Smooth muscle cell (in vitro differentiated cells): ENCODE measurements around the gene CDK6. TPM values are rescaled to one million over a fixed set of nuclear protein-coding genes. Genes with fewer than 3 reads are reported as not detected.

ENCODE experiments used
- DNase-seq: peaks from one replicate; lab custom pipeline; 2025; ENCODE audit not compliant: unreplicated experiment; lab: John Stamatoyannopoulos, UW
- H2AFZ ChIP-seq: fragments of 200-600 bp; sonication (generic); 2 replicates; pipeline ENCODE4 v1.6.0; 2016; ENCODE audit warnings: antibody characterized with exemption, low read depth, mild to moderate bottlenecking
- H3F3A ChIP-seq: fragments of 200-600 bp; sonication (generic); 2 replicates; pipeline ENCODE4 v1.6.0; 2017; ENCODE audit warnings: antibody characterized with exemption, low read depth
- H3K27ac ChIP-seq: fragments of 200-600 bp; sonication (generic); 2 replicates; pipeline ENCODE4 v1.5.1; 2016; ENCODE audit warnings: low read depth, mild to moderate bottlenecking
- H3K27me3 ChIP-seq: fragments of 200-600 bp; sonication (generic); 2 replicates; pipeline ENCODE4 v1.6.1; 2016; ENCODE audit warnings: low read depth, mild to moderate bottlenecking
- H3K36me3 ChIP-seq: fragments of 200-600 bp; sonication (generic); 2 replicates; pipeline ENCODE4 v1.5.1; 2016; ENCODE audit warnings: low read depth
- H3K4me1 ChIP-seq: fragments of 200-600 bp; sonication (generic); 2 replicates; pipeline ENCODE4 v1.5.1; 2016; ENCODE audit warnings: low read depth
- H3K4me2 ChIP-seq: fragments of 200-600 bp; sonication (generic); 2 replicates; pipeline ENCODE4 v1.6.0; 2016; ENCODE audit warnings: mild to moderate bottlenecking
- H3K4me3 ChIP-seq: fragments of 200-600 bp; sonication (generic); 2 replicates; pipeline ENCODE4 v1.5.1; 2016; ENCODE audit warnings: mild to moderate bottlenecking
- H3K79me2 ChIP-seq: fragments of 200-600 bp; sonication (generic); 2 replicates; pipeline ENCODE4 v1.6.0; 2016; ENCODE audit warnings: low read depth, mild to moderate bottlenecking
- H3K9ac ChIP-seq: fragments of 200-600 bp; sonication (generic); 2 replicates; pipeline ENCODE4 v1.6.0; 2016; ENCODE audit warnings: low read depth
- H3K9me3 ChIP-seq: fragments of 200-600 bp; sonication (generic); replicated peaks from 2 replicates; pipeline ENCODE4 v1.5.1; 2016; ENCODE audit warnings: low read depth
- H4K20me1 ChIP-seq: fragments of 200-600 bp; sonication (generic); 2 replicates; pipeline ENCODE4 v1.6.0; 2016; ENCODE audit warnings: low read depth
- CTCF ChIP-seq: fragments of 200-600 bp; sonication (generic); IDR thresholded peaks from 2 replicates; pipeline ENCODE4 v1.5.1; 2017; ENCODE audit warnings: borderline replicate concordance, mild to moderate bottlenecking, antibody characterized with exemption; ENCODE audit not compliant: insufficient read depth, poor library complexity, severe bottlenecking
- WGBS: methylation state at CpG from one replicate; pipeline ENCODE4 v1.1.7; 2016; ENCODE audit warnings: low lambda C conversion rate; 5-methylcytosine and 5-hydroxymethylcytosine counted together
- polyA plus RNA-seq: library from polyadenylated mRNA; unstranded; fragments of >200 nt; fragmentation: Nextera tagmentation; extraction: Ambion mirVana; gene quantifications from 2 replicates; pipeline ENCODE4 v1.2.1, GENCODE V29; 2016
- total RNA-seq: library from RNA; depleted of rRNA; stranded (reverse); fragments of >200 nt; gene quantifications from 2 replicates; pipeline ENCODE4 v1.2.3, GENCODE V29; 2014

CDK6 gene
- total and polyA plus RNA-seq, 2 experiments from 2014 or later = 34.2 to 99.2 TPM

- DNase-seq = no peak
- no peak overlapping the region for H3K4me3 ChIP-seq
- no peak for TF ChIP-seq CTCF
- H3K27ac ChIP-seq = no peak overlapping the region
- H3K9ac ChIP-seq = no peak overlapping the region
- no peaks in the 10 kb centered on the region for H3K4me1 ChIP-seq
- H4K20me1 ChIP-seq = no peaks in the 10 kb centered on the region
- WGBS = 78% methylated on average over 2 of the region's 2 CpGs
- H3K79me2 ChIP-seq = no peaks in the 10 kb centered on the region
- no peaks in the 10 kb centered on the region for H3K9me3 ChIP-seq
- H3K36me3 ChIP-seq = no peaks in the 10 kb centered on the region
- no peak overlapping the region for H3K4me2 ChIP-seq
- H3F3A ChIP-seq = no peaks in the 10 kb centered on the region
- H3K27me3 ChIP-seq = no peaks in the 10 kb centered on the region
- H2AFZ ChIP-seq = no peak overlapping the region
Observed at GRCh38 chr7:92845736-92846135, 9.4 kb upstream of the CDK6 start.

GRCh38 chr7:92843781-92844180 lies 7.4 kb upstream of the CDK6 start:
- Histone ChIP-seq H2AFZ (no peak overlapping the region), H3K79me2 (no peaks in the 10 kb centered on the region), H3K4me1 (no peaks in the 10 kb centered on the region), H3F3A (no peaks in the 10 kb centered on the region), H4K20me1 (no peaks in the 10 kb centered on the region), H3K36me3 (no peaks in the 10 kb centered on the region), H3K9ac (no peak overlapping the region), H3K4me3 (no peak overlapping the region), H3K4me2 (no peak overlapping the region), H3K27ac (peak overlapping the region; percentile 55), H3K27me3 (no peaks in the 10 kb centered on the region), H3K9me3 (no peaks in the 10 kb centered on the region)
- DNase-seq = no peak
- TF ChIP-seq CTCF = no peak
- WGBS = 97% methylated on average over 4 of the region's 4 CpGs

- no peaks in the 10 kb centered on the region for H3F3A ChIP-seq
- DNase-seq = no peak
- H3K9me3 ChIP-seq = no peaks in the 10 kb centered on the region
- no peaks in the 10 kb centered on the region for H3K36me3 ChIP-seq
- peak overlapping the region; percentile 56 for H2AFZ ChIP-seq
- no peaks in the 10 kb centered on the region for H3K4me1 ChIP-seq
- WGBS = 66% methylated on average over 4 of the region's 4 CpGs
- TF ChIP-seq CTCF = no peak
- H3K9ac ChIP-seq = no peak overlapping the region
- H4K20me1 ChIP-seq = no peaks in the 10 kb centered on the region
- no peaks in the 10 kb centered on the region for H3K79me2 ChIP-seq
- peak overlapping the region; percentile 42 for H3K4me2 ChIP-seq
- no peak overlapping the region for H3K4me3 ChIP-seq
- H3K27ac ChIP-seq = peak overlapping the region; percentile 55
- no peaks in the 10 kb centered on the region for H3K27me3 ChIP-seq
Observed at GRCh38 chr7:92843034-92843760, 6.8 kb upstream of the CDK6 start.

GRCh38 chr7:92841192-92841591 lies 4.8 kb upstream of the CDK6 start:
- Histone ChIP-seq H3K27ac (no peak overlapping the region), H3K36me3 (no peaks in the 10 kb centered on the region), H3K9me3 (no peaks in the 10 kb centered on the region), H3F3A (no peaks in the 10 kb centered on the region), H3K4me2 (no peak overlapping the region), H3K9ac (no peak overlapping the region), H2AFZ (no peak overlapping the region), H3K27me3 (no peaks in the 10 kb centered on the region), H3K79me2 (no peaks in the 10 kb centered on the region), H3K4me1 (peaks cover 5% of the 10 kb centered on the region), H4K20me1 (no peaks in the 10 kb centered on the region), H3K4me3 (no peak overlapping the region)
- no peak for TF ChIP-seq CTCF
- 78% methylated on average over 3 of the region's 3 CpGs for WGBS
- no peak for DNase-seq
